Measurements from ENCODE around the gene ACTL8. TPM values are rescaled to one million over a fixed set of nuclear protein-coding genes. Genes with fewer than 3 reads are reported as not detected.

The ACTL8 gene
- total and polyA plus RNA-seq, 2 experiments from 2014 or later = 0.34 TPM; not detected in 1

- WGBS (ENCODE audit: low lambda C conversion rate, missing lambda C conversion rate) = 71% methylated on average over 8 of the region's 10 CpGs
- Histone ChIP-seq H3K27me3 (no peaks in the 10 kb centered on the region), H3K4me3 (no peak overlapping the region), H3K4me2 (no peak overlapping the region), H4K20me1 (ENCODE audit: insufficient read depth, poor library complexity, severe bottlenecking) (no peaks in the 10 kb centered on the region), H3K79me2 (no peaks in the 10 kb centered on the region), H2AFZ (no peak overlapping the region), H3K36me3 (replicated peaks; ENCODE audit: insufficient read depth, low read depth) (no peaks in the 10 kb centered on the region), H3K9me2 (replicated peaks; ENCODE audit: insufficient read depth) (no peaks in the 10 kb centered on the region), H3K27ac (no peak overlapping the region), H3K9me3 (ENCODE audit: low read depth) (no peaks in the 10 kb centered on the region), H3K4me1 (ENCODE audit: insufficient read depth) (no peaks in the 10 kb centered on the region)
- TF ChIP-seq EZH2 (IDR thresholded peaks at IDR 0.05; ENCODE audit: borderline replicate concordance) (no peak), EZH2phosphoT487 (IDR thresholded peaks at IDR 0.05; ENCODE audit: low read depth, severe bottlenecking, unreplicated experiment) (no peak)
- TF ChIP-seq, protein P1, sequence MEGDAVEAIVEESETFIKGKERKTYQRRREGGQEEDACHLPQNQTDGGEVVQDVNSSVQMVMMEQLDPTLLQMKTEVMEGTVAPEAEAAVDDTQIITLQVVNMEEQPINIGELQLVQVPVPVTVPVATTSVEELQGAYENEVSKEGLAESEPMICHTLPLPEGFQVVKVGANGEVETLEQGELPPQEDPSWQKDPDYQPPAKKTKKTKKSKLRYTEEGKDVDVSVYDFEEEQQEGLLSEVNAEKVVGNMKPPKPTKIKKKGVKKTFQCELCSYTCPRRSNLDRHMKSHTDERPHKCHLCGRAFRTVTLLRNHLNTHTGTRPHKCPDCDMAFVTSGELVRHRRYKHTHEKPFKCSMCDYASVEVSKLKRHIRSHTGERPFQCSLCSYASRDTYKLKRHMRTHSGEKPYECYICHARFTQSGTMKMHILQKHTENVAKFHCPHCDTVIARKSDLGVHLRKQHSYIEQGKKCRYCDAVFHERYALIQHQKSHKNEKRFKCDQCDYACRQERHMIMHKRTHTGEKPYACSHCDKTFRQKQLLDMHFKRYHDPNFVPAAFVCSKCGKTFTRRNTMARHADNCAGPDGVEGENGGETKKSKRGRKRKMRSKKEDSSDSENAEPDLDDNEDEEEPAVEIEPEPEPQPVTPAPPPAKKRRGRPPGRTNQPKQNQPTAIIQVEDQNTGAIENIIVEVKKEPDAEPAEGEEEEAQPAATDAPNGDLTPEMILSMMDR (IDR thresholded peaks at IDR 0.05; ENCODE audit: poor library complexity) = no peak
- DNase-seq (ENCODE audit: low spot score) = no peak
Observed at GRCh38 chr1:17844185-17844826, 89.2 kb downstream of the ACTL8 start.

- no peak for TF ChIP-seq EZH2phosphoT487 (IDR thresholded peaks at IDR 0.05; ENCODE audit: low read depth, severe bottlenecking, unreplicated experiment)
- no peak for TF ChIP-seq EZH2 (IDR thresholded peaks at IDR 0.05; ENCODE audit: borderline replicate concordance)
- TF ChIP-seq, protein P1 (IDR thresholded peaks at IDR 0.05; ENCODE audit: poor library complexity) = no peak
- 75% methylated on average over 4 of the region's 4 CpGs for WGBS (ENCODE audit: low lambda C conversion rate, missing lambda C conversion rate)
- no peaks in the 10 kb centered on the region for H3K27me3 ChIP-seq
Observed at GRCh38 chr1:17845583-17845982, 90.5 kb downstream of the ACTL8 start.

GRCh38 chr1:17846341-17846740 is 91.2 kb downstream of the ACTL8 start:
- H3K79me2 ChIP-seq = no peaks in the 10 kb centered on the region
- H3K4me1 ChIP-seq (ENCODE audit: insufficient read depth) = no peaks in the 10 kb centered on the region
- H3K9me2 ChIP-seq (replicated peaks; ENCODE audit: insufficient read depth) = no peaks in the 10 kb centered on the region
- no peaks in the 10 kb centered on the region for H4K20me1 ChIP-seq (ENCODE audit: insufficient read depth, poor library complexity, severe bottlenecking)
- H3K9me3 ChIP-seq (ENCODE audit: low read depth) = no peaks in the 10 kb centered on the region
- H2AFZ ChIP-seq = no peak overlapping the region
- 64% methylated on average over 3 of the region's 3 CpGs for WGBS (ENCODE audit: low lambda C conversion rate, missing lambda C conversion rate)
- no peaks in the 10 kb centered on the region for H3K27me3 ChIP-seq
- H3K4me3 ChIP-seq = no peak overlapping the region
- H3K27ac ChIP-seq = no peak overlapping the region
- H3K4me2 ChIP-seq = no peak overlapping the region
- no peaks in the 10 kb centered on the region for H3K36me3 ChIP-seq (replicated peaks; ENCODE audit: insufficient read depth, low read depth)
- TF ChIP-seq EZH2phosphoT487 (IDR thresholded peaks at IDR 0.05; ENCODE audit: low read depth, severe bottlenecking, unreplicated experiment) (no peak), EZH2 (IDR thresholded peaks at IDR 0.05; ENCODE audit: borderline replicate concordance) (no peak)
- TF ChIP-seq, protein P1 (IDR thresholded peaks at IDR 0.05; ENCODE audit: poor library complexity) = no peak
- DNase-seq (ENCODE audit: low spot score) = no peak

More at GRCh38 chr1:17845583-17845982, 90.5 kb downstream of the ACTL8 start:
- no peak overlapping the region for H3K4me2 ChIP-seq
- H4K20me1 ChIP-seq (ENCODE audit: insufficient read depth, poor library complexity, severe bottlenecking) = no peaks in the 10 kb centered on the region
- H2AFZ ChIP-seq = no peak overlapping the region
- no peak for DNase-seq (ENCODE audit: low spot score)
- no peaks in the 10 kb centered on the region for H3K9me3 ChIP-seq (ENCODE audit: low read depth)
- H3K79me2 ChIP-seq = no peaks in the 10 kb centered on the region
- H3K27ac ChIP-seq = no peak overlapping the region
- H3K4me1 ChIP-seq (ENCODE audit: insufficient read depth) = no peaks in the 10 kb centered on the region
- no peak overlapping the region for H3K4me3 ChIP-seq
- no peaks in the 10 kb centered on the region for H3K9me2 ChIP-seq (replicated peaks; ENCODE audit: insufficient read depth)
- no peaks in the 10 kb centered on the region for H3K36me3 ChIP-seq (replicated peaks; ENCODE audit: insufficient read depth, low read depth)
